RWPE1 (cell line): Measurements from ENCODE around the gene IGF2.

ENCODE experiments used
- CTCF ChIA-PET: fragments of 350-600 bp; sonication (Branson Sonifier 250); formaldehyde crosslinking; extraction: SDS; loops from one replicate; lab custom pipeline; 2021; lab: Yijun Ruan, JAX
- POLR2A ChIA-PET: fragments of 400-600 bp; formaldehyde crosslinking; extraction: SDS; loops from one replicate; lab custom pipeline; 2020; ENCODE audit warnings: antibody characterized with exemption; ENCODE audit not compliant: low non-redundant PET; lab: Yijun Ruan, JAX
- DNase-seq: peaks from one replicate; pipeline ENCODE4 v3.0.0; 2012; ENCODE audit warnings: low spot score
- H3K27ac ChIP-seq: fragments of 450-650 bp; 2 replicates; pipeline ENCODE4 v1.5.1; 2017
- CTCF ChIP-seq: fragments of 450-650 bp; conservative IDR thresholded peaks from 2 replicates; pipeline ENCODE4 v1.5.1; 2017; ENCODE audit warnings: low read depth, mild to moderate bottlenecking

IGF2 gene

DNA sequence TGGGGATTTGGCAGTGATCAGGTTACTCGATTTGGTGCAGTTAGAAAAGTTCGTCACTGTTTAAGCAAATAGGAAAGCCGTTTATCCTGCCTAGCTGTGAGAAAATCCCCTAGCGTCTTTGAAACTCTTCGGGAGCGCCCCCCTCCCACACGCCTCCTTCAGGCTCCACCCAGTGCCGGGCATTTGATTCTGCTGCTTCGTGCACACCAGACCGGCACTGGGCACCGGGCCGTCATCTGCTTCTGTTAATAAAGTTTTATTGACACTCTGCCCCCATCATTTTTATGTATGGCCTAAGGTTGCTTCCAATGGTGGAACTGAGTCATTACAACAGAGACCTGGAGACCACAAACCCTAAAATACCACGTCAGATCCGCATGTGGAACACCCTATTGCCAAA, 50.9 kb downstream of the IGF2 start:
- TF ChIP-seq CTCF, result no peak
- ChIA-PET POLR2A (no interaction called here), CTCF (no interaction called here)
- no peak overlapping the region for H3K27ac ChIP-seq
- DNase-seq, result no peak

GRCh38 chr11:2086239-2087040, 52.7 kb downstream of the IGF2 start:
- no peak for DNase-seq
- H3K27ac ChIP-seq, result no peak overlapping the region
- TF ChIP-seq CTCF, result no peak
- CTCF ChIA-PET, result no interaction called here
- POLR2A ChIA-PET, result no interaction called here

GRCh38 chr11:2085251-2086066, 53.7 kb downstream of the IGF2 start:
- ChIA-PET CTCF (no interaction called here), POLR2A (no interaction called here)
- no peak overlapping the region for H3K27ac ChIP-seq
- TF ChIP-seq CTCF, result no peak
- DNase-seq, result no peak

- CTCF ChIA-PET, result no interaction called here
- no peak for TF ChIP-seq CTCF
- POLR2A ChIA-PET, result no interaction called here
- no peak for DNase-seq
- H3K27ac ChIP-seq, result no peak overlapping the region
Observed at GRCh38 chr11:2084721-2085120, 54.5 kb downstream of the IGF2 start.
